Measurements from ENCODE around the gene PKHD1.

DNA sequence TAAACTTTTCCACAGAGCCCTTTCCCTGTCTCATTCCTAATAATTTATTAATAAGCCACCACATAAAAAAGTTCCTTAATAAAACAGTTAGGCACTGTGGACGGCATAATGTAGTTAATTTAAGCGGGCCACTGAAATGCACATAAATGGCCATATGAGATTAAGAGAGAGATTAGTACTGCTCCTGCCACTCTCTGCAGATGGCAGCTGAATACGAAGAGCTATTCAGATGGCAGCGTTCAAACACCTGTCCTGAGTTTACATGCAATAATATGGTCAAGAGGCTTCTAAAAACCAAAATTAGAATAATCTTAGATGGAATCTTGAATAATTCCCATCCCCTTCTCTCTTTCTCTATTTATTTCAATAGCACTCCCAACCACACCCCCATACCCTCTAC, 461.8 kb downstream of the PKHD1 start:
- TF ChIP-seq, protein P1, sequence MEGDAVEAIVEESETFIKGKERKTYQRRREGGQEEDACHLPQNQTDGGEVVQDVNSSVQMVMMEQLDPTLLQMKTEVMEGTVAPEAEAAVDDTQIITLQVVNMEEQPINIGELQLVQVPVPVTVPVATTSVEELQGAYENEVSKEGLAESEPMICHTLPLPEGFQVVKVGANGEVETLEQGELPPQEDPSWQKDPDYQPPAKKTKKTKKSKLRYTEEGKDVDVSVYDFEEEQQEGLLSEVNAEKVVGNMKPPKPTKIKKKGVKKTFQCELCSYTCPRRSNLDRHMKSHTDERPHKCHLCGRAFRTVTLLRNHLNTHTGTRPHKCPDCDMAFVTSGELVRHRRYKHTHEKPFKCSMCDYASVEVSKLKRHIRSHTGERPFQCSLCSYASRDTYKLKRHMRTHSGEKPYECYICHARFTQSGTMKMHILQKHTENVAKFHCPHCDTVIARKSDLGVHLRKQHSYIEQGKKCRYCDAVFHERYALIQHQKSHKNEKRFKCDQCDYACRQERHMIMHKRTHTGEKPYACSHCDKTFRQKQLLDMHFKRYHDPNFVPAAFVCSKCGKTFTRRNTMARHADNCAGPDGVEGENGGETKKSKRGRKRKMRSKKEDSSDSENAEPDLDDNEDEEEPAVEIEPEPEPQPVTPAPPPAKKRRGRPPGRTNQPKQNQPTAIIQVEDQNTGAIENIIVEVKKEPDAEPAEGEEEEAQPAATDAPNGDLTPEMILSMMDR (IDR thresholded peaks at IDR 0.05): no peak
- TF ChIP-seq POLR2A (IDR thresholded peaks at IDR 0.05): no peak

Measured in adrenal gland (tissue), 5 donors.